Chondrocyte (in vitro differentiated cells): ENCODE data around the gene AFAP1L2. TPM values are rescaled to one million over a fixed set of nuclear protein-coding genes. Genes with fewer than 3 reads are reported as not detected.

Source experiments
- DNase-seq: peaks from one replicate; pipeline ENCODE4 v3.0.0; 2021; ENCODE audit warnings: mixed read lengths, low spot score
- H3K27ac Mint-ChIP-seq: one replicate; pipeline ENCODE4 v1.8.0; 2021; ENCODE audit warnings: mild to moderate bottlenecking, moderate library complexity, mixed read lengths; ENCODE audit not compliant: unreplicated experiment
- H3K27me3 Mint-ChIP-seq: 2 replicates; pipeline ENCODE4 v1.8.0; 2021; ENCODE audit warnings: low read depth, mixed read lengths
- H3K36me3 Mint-ChIP-seq: 2 replicates; pipeline ENCODE4 v1.8.0; 2021; ENCODE audit warnings: low read depth, mixed read lengths
- H3K4me1 Mint-ChIP-seq: 2 replicates; pipeline ENCODE4 v1.8.0; 2021; ENCODE audit warnings: low read depth, mild to moderate bottlenecking, mixed read lengths
- H3K4me3 Mint-ChIP-seq: one replicate; pipeline ENCODE4 v1.8.0; 2021; ENCODE audit warnings: mild to moderate bottlenecking, moderate library complexity, mixed read lengths; ENCODE audit not compliant: unreplicated experiment
- H3K9me3 Mint-ChIP-seq: 2 replicates; pipeline ENCODE4 v1.8.0; 2021; ENCODE audit warnings: low read depth, mixed read lengths
- total RNA-seq: library from RNA; stranded (reverse); gene quantifications from 3 replicates; pipeline ENCODE4 v1.2.1, GENCODE V29; 2021
- TF ChIP-seq, protein P1 (sequence below): fragments of 200-600 bp; sonication (generic); IDR thresholded peaks from 2 replicates; pipeline ENCODE4 v1.5.0; 2021; ENCODE audit warnings: antibody characterized with exemption, mild to moderate bottlenecking, moderate library complexity

The AFAP1L2 gene
- total RNA-seq, 1 donor from 2014 or later = 2.9 TPM

DNA sequence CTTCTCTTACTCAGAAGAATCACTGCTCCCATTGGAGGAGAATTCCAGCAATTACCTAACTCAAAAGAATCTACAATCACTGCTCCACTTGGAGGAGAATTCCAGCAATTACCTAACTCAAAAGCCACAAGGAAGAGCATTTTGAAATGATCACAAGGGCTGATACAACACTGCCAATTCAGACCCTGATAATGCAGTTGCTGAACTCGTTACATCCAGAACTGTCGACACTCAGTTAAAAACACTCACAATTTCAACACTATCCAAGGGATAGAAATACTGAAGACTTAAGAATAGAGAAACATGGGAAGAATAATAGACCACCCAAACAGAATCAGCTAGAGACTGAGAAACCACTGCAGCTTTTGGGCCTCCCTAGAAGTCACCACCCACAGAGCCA, 27.8 kb downstream of the AFAP1L2 start:
- Mint-ChIP-seq H3K27ac (no peak overlapping the region), H3K4me3 (no peak overlapping the region), H3K36me3 (no peaks in the 10 kb centered on the region), H3K27me3 (peaks cover 2% of the 10 kb centered on the region), H3K9me3 (no peaks in the 10 kb centered on the region), H3K4me1 (peaks cover 35% of the 10 kb centered on the region)
- TF ChIP-seq, protein P1, sequence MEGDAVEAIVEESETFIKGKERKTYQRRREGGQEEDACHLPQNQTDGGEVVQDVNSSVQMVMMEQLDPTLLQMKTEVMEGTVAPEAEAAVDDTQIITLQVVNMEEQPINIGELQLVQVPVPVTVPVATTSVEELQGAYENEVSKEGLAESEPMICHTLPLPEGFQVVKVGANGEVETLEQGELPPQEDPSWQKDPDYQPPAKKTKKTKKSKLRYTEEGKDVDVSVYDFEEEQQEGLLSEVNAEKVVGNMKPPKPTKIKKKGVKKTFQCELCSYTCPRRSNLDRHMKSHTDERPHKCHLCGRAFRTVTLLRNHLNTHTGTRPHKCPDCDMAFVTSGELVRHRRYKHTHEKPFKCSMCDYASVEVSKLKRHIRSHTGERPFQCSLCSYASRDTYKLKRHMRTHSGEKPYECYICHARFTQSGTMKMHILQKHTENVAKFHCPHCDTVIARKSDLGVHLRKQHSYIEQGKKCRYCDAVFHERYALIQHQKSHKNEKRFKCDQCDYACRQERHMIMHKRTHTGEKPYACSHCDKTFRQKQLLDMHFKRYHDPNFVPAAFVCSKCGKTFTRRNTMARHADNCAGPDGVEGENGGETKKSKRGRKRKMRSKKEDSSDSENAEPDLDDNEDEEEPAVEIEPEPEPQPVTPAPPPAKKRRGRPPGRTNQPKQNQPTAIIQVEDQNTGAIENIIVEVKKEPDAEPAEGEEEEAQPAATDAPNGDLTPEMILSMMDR = no peak
- no peak for DNase-seq

DNA sequence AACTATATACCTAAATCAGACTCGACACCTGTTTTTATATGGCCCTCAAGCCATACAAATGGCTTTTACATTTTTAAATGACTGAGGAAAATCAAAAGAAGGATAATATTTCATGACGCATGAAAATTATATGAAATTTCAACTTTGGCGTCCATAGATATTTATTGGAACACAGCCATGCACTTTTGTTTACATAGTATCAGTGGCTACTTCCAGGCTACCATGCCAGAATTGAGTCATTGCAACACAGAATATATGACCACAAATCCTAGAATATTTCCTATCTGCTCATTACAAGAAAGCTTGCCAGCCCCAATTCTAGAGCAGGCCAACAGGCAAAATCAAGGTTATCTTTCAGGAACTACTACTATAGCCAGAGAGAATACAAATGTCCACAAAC, 29.3 kb downstream of the AFAP1L2 start:
- Mint-ChIP-seq H3K4me3 (no peak overlapping the region), H3K36me3 (no peaks in the 10 kb centered on the region), H3K27ac (no peak overlapping the region), H3K9me3 (no peaks in the 10 kb centered on the region), H3K4me1 (peaks cover 35% of the 10 kb centered on the region), H3K27me3 (no peaks in the 10 kb centered on the region)
- DNase-seq = no peak
- TF ChIP-seq, protein P1 = no peak

DNA sequence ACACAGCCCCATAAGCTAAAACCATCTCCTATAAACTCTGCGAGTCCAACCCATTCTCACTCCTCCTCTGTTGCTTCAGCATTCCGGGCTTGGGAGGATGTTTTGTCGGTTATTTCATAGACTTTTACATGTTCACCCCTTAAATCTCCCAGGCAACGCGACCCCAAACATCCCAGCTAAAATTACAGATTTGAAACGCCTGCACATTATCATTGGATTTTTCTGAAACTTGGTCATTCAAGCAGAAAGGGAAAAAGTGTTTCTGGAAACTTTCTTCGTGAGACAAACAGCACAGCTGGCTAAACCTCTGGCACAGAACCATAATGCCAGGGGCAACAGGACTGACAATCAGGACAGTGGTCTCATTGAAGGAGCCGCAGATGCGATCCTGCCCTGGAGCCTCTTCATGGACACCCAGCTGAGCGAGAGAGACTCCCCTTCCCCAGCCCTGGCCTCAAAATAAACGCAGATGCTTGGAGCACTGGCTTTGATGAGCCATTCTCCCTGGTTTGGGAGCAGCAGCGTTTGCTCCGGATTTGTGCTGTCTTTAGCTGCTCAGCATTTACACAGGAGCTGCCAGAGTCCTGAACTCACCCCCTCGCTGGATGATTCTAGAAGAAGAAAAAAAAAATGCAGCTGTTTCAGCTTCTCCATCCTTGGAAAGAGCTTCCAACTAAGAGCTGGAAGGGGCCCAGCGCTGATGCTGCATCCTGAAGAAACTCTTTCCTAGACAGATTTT, 30.1 kb downstream of the AFAP1L2 start:
- H3K4me3 Mint-ChIP-seq = no peak overlapping the region
- H3K36me3 Mint-ChIP-seq = no peaks in the 10 kb centered on the region
- peak overlapping the region; percentile 62 for H3K27ac Mint-ChIP-seq
- peaks cover 29% of the 10 kb centered on the region for H3K4me1 Mint-ChIP-seq
- no peaks in the 10 kb centered on the region for H3K27me3 Mint-ChIP-seq
- no peaks in the 10 kb centered on the region for H3K9me3 Mint-ChIP-seq
- TF ChIP-seq, protein P1 = no peak
- no peak for DNase-seq

DNA sequence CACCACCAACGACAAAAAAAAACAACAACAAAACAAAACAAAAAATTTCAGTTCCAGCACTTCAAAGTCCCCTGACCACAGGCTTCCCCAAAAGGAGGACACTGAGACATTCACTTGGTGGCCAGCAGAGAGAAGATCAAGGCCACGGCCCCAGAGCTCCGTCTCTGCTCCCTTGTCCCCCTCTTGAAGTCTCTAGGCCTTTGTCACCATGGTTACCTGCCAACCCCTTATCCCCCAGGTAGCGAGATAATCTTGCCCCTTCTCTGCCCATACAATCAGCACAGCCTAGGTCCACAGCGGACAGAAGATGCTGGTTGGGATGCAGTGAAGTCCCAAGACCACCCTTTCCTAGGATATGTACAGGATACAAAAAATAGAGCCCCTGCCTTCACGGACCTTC, 30.7 kb downstream of the AFAP1L2 start:
- TF ChIP-seq, protein P1 = no peak
- no peak overlapping the region for H3K27ac Mint-ChIP-seq

DNA sequence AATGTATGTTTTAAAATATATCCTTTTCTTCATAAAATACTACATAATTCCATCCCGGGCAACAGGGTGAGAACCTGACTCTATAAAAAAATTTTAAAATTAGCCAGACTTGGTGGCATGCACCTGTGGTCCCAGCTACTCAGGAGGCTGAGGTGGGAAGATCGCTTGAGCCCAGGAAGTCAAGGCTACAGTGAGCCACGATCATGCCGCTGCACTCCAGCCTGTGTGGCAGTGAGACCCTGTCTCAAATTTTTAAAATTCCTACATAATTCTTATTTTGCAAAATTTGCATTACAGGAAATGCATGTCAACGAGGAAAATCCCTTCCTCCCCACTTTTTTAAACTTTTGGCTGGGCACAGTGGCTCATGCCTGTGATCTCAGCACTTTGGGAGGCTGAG, 31.3 kb downstream of the AFAP1L2 start:
- no peaks in the 10 kb centered on the region for H3K36me3 Mint-ChIP-seq
- no peak for DNase-seq
- peaks cover 25% of the 10 kb centered on the region for H3K4me1 Mint-ChIP-seq
- H3K4me3 Mint-ChIP-seq = no peak overlapping the region
- no peaks in the 10 kb centered on the region for H3K9me3 Mint-ChIP-seq
- no peak overlapping the region for H3K27ac Mint-ChIP-seq
- H3K27me3 Mint-ChIP-seq = no peaks in the 10 kb centered on the region
- TF ChIP-seq, protein P1 = no peak

More for the DNA sequence above, 30.7 kb downstream of the AFAP1L2 start:
- H3K27me3 Mint-ChIP-seq = no peaks in the 10 kb centered on the region
- no peak for DNase-seq
- peaks cover 25% of the 10 kb centered on the region for H3K4me1 Mint-ChIP-seq
- no peak overlapping the region for H3K4me3 Mint-ChIP-seq
- H3K36me3 Mint-ChIP-seq = no peaks in the 10 kb centered on the region
- H3K9me3 Mint-ChIP-seq = no peaks in the 10 kb centered on the region
